H1 (cell line): ENCODE measurements around the gene MYADM. TPM values are rescaled to one million over a fixed set of nuclear protein-coding genes. Genes with fewer than 3 reads are reported as not detected.

Experiments used
- CREB1 ChIP-seq: IDR thresholded peaks from 2 replicates; pipeline ENCODE4 v1.6.1; 2012; ENCODE audit warnings: inconsistent platforms
- EGR1 ChIP-seq: IDR thresholded peaks from 2 replicates; pipeline ENCODE4 v1.6.1; 2011; ENCODE audit warnings: low read depth, low read length, borderline replicate concordance
- EZH2 ChIP-seq: fragments of 200-600 bp; sonication (generic); IDR thresholded peaks from 2 replicates; pipeline ENCODE4 v1.7.1; 2012; ENCODE audit warnings: low read depth, mild to moderate bottlenecking, moderate library complexity, low read length, inconsistent platforms; ENCODE audit not compliant: severe bottlenecking
- GABPA ChIP-seq: IDR thresholded peaks from 2 replicates; pipeline ENCODE4 v1.6.1; 2011; ENCODE audit warnings: mild to moderate bottlenecking, low read length, moderate library complexity, borderline replicate concordance; ENCODE audit not compliant: insufficient read depth
- HDAC2 ChIP-seq, 2 experiments: fragments of 300-600 bp in 1 of 2; sonication (generic) in 1 of 2; IDR thresholded peaks; 2 replicates each; pipeline ENCODE4 v1.6.1; 2011 to 2012; ENCODE audit warnings: low read depth in 2 of 2, low read length in 2 of 2, mild to moderate bottlenecking in 2 of 2, moderate library complexity in 2 of 2, borderline replicate concordance in 1 of 2, inconsistent platforms in 1 of 2
- JUND ChIP-seq: IDR thresholded peaks from 2 replicates; pipeline ENCODE4 v1.6.1; 2011; ENCODE audit warnings: mild to moderate bottlenecking, improper control_type of control experiment, low read length
- KDM4A ChIP-seq: IDR thresholded peaks from one replicate; pipeline ENCODE4 v1.7.1; 2012; ENCODE audit warnings: low read depth, mild to moderate bottlenecking, moderate library complexity, low read length, inconsistent platforms; ENCODE audit not compliant: severe bottlenecking
- NANOG ChIP-seq: IDR thresholded peaks from 2 replicates; pipeline ENCODE4 v1.6.1; 2011; ENCODE audit warnings: low read length, low read depth, mild to moderate bottlenecking, inconsistent platforms; ENCODE audit not compliant: insufficient read depth, poor library complexity, severe bottlenecking
- PHF8 ChIP-seq: fragments of 200-600 bp; sonication (generic); conservative IDR thresholded peaks from 2 replicates; pipeline ENCODE4 v1.7.1; 2012; ENCODE audit warnings: low read depth, mild to moderate bottlenecking, inconsistent platforms, low read length, moderate library complexity
- POLR2A ChIP-seq, 2 experiments: IDR thresholded peaks; 1 replicate in 1 of 2; 2 replicates in 1 of 2; pipeline ENCODE4 v1.6.1; 2011; ENCODE audit warnings: low read depth in 2 of 2, low read length in 2 of 2, mild to moderate bottlenecking in 2 of 2; ENCODE audit errors: control extremely low read depth in 1 of 2
- POLR2AphosphoS5 ChIP-seq: IDR thresholded peaks from 2 replicates; pipeline ENCODE4 v1.6.1; 2011; ENCODE audit warnings: low read depth, low read length
- RBBP5 ChIP-seq: IDR thresholded peaks from 2 replicates; pipeline ENCODE4 v1.7.1; 2012; ENCODE audit warnings: low read depth, mild to moderate bottlenecking, inconsistent platforms, low read length, moderate library complexity, borderline replicate concordance
- SAP30 ChIP-seq: fragments of 300-600 bp; sonication (generic); IDR thresholded peaks from 2 replicates; pipeline ENCODE4 v1.7.1; 2012; ENCODE audit warnings: low read length, moderate library complexity, mild to moderate bottlenecking, inconsistent platforms; ENCODE audit not compliant: insufficient read depth, insufficient replicate concordance
- SIX5 ChIP-seq: IDR thresholded peaks from 2 replicates; pipeline ENCODE4 v1.6.1; 2011; ENCODE audit warnings: mild to moderate bottlenecking, low read depth, low read length
- SP4 ChIP-seq: IDR thresholded peaks from 2 replicates; pipeline ENCODE4 v1.6.1; 2012; ENCODE audit warnings: low read length, inconsistent platforms
- SRF ChIP-seq: IDR thresholded peaks from 2 replicates; pipeline ENCODE4 v1.6.1; 2011; ENCODE audit warnings: mild to moderate bottlenecking, low read depth, low read length, moderate library complexity
- TAF1 ChIP-seq: IDR thresholded peaks from 2 replicates; pipeline ENCODE4 v1.6.1; 2011; ENCODE audit warnings: mild to moderate bottlenecking, low read depth, low read length
- TEAD4 ChIP-seq: IDR thresholded peaks from 2 replicates; pipeline ENCODE4 v1.6.1; 2012; ENCODE audit warnings: low read depth, low read length, inconsistent platforms, mixed read lengths
- YY1 ChIP-seq: IDR thresholded peaks from 2 replicates; pipeline ENCODE4 v1.6.1; 2011; ENCODE audit warnings: low read depth, mild to moderate bottlenecking, low read length
- polyA plus RNA-seq, 7 experiments: library from polyadenylated mRNA; depleted of rRNA in 3 of 7; stranded (reverse) in 5 of 7; unstranded in 2 of 7; fragments of >200 nt in 5 of 7; fragments of 200-250 nt in 2 of 7; gene quantifications; 1 replicate in 5 of 7; 2 replicates in 1 of 7; 4 replicates in 1 of 7; pipeline versions ENCODE4 v1.2.1 to v1.2.3, GENCODE V29; 2011 to 2013; ENCODE audit warnings: missing spikeins in 2 of 7, mixed read lengths in 2 of 7
- total RNA-seq: library from RNA; stranded (reverse); fragmentation: NEBNext Ultra II Directional; extraction: Animal tissue kit (Norgen Biotek cat#: 25700); gene quantifications from 2 replicates; pipeline ENCODE4 v1.2.1, GENCODE V29; 2021
- TF ChIP-seq, protein P1 (sequence below): IDR thresholded peaks from 2 replicates; pipeline ENCODE4 v1.6.1; 2011; ENCODE audit warnings: low read depth, mild to moderate bottlenecking, low read length; ENCODE audit not compliant: insufficient read depth
- TF ChIP-seq, protein P2 (sequence below), 3 experiments: IDR thresholded peaks; 1 replicate in 2 of 3; 2 replicates in 1 of 3; pipeline versions ENCODE4 v1.5.1 to v1.6.1; 2011; ENCODE audit warnings: low read length in 3 of 3, mild to moderate bottlenecking in 3 of 3, inconsistent platforms in 2 of 3, low read depth in 1 of 3, moderate library complexity in 1 of 3; ENCODE audit not compliant: insufficient read depth in 1 of 3; ENCODE audit errors: control extremely low read depth in 1 of 3
- TF ChIP-seq, protein P3 (sequence below): IDR thresholded peaks from 2 replicates; pipeline ENCODE4 v1.6.1; 2012; ENCODE audit warnings: low read length, inconsistent platforms

The MYADM gene
- total and polyA plus RNA-seq, 2 of the 8 experiments (the other 6 are each of a cell fraction or from before 2014, with no cell fraction given), result 70.1 to 74.2 TPM

DNA sequence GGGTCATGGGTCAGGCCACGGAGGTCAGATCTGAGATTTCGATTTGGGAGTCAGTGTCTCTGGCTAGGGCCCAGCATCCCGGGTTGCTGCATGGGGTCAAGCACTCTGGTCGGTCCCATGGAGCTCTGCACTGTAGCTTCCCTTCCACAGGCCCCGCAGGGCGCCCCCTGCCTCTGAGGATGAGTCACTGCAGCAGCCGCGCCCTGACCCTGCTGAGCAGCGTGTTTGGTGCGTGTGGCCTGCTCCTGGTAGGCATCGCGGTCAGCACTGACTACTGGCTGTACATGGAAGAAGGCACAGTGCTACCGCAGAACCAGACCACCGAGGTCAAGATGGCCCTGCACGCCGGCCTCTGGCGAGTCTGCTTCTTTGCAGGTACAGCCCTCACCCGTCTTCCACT lies 45.0 kb downstream of the MYADM start (continued):
- TF ChIP-seq RBBP5 (no peak), EGR1 (no peak), HDAC2 (IDR thresholded peaks at IDR 0.05; ENCODE audit: borderline replicate concordance in 1 of 2, low read depth in 2 of 2, low read length in 2 of 2) (no peak), YY1 (no peak), SRF (no peak), JUND (peak; percentile 83; the same call in 1 of the 2 replicates), EZH2 (no peak), TEAD4 (no peak), CREB1 (peak; percentile 55), SP4 (no peak), GABPA (no peak), NANOG (no peak), KDM4A (no peak), POLR2A (IDR thresholded peaks at IDR 0.05; ENCODE audit: control extremely low read depth in 1 of 2, low read depth in 2 of 2, low read length in 2 of 2) (no peak), PHF8 (no peak), SAP30 (no peak), SIX5 (no peak), POLR2AphosphoS5 (no peak), TAF1 (no peak)
- TF ChIP-seq, protein P1, sequence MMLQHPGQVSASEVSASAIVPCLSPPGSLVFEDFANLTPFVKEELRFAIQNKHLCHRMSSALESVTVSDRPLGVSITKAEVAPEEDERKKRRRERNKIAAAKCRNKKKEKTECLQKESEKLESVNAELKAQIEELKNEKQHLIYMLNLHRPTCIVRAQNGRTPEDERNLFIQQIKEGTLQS, result no peak
- TF ChIP-seq, protein P2, sequence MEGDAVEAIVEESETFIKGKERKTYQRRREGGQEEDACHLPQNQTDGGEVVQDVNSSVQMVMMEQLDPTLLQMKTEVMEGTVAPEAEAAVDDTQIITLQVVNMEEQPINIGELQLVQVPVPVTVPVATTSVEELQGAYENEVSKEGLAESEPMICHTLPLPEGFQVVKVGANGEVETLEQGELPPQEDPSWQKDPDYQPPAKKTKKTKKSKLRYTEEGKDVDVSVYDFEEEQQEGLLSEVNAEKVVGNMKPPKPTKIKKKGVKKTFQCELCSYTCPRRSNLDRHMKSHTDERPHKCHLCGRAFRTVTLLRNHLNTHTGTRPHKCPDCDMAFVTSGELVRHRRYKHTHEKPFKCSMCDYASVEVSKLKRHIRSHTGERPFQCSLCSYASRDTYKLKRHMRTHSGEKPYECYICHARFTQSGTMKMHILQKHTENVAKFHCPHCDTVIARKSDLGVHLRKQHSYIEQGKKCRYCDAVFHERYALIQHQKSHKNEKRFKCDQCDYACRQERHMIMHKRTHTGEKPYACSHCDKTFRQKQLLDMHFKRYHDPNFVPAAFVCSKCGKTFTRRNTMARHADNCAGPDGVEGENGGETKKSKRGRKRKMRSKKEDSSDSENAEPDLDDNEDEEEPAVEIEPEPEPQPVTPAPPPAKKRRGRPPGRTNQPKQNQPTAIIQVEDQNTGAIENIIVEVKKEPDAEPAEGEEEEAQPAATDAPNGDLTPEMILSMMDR (IDR thresholded peaks at IDR 0.05; ENCODE audit: control extremely low read depth in 1 of 3, insufficient read depth in 1 of 3, low read depth in 1 of 3, low read length in 3 of 3), result peak; percentile 87 to 97 (median 95)
- TF ChIP-seq, protein P3, sequence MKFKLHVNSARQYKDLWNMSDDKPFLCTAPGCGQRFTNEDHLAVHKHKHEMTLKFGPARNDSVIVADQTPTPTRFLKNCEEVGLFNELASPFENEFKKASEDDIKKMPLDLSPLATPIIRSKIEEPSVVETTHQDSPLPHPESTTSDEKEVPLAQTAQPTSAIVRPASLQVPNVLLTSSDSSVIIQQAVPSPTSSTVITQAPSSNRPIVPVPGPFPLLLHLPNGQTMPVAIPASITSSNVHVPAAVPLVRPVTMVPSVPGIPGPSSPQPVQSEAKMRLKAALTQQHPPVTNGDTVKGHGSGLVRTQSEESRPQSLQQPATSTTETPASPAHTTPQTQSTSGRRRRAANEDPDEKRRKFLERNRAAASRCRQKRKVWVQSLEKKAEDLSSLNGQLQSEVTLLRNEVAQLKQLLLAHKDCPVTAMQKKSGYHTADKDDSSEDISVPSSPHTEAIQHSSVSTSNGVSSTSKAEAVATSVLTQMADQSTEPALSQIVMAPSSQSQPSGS, result no peak
